HCT116 (cell line): Measurements from ENCODE around the gene FOXL2. TPM values are rescaled to one million over a fixed set of nuclear protein-coding genes. Genes with fewer than 3 reads are reported as not detected.

ENCODE experiments used
- ATAC-seq: fragments of 200-7000 bp; cut with Tn5 transposase; 2 replicates; pipeline ENCODE4 v1.9.1; 2020; ENCODE audit warnings: mild to moderate bottlenecking, moderate library complexity
- BruUV-seq: library from RNA; stranded (reverse); fragments of 400-500 nt; replicated peaks from 2 replicates; lab custom pipeline; 2021; lab: Mats Ljungman, UMichigan
- CTCF ChIA-PET: fragments of 300-600 bp; sonication (Branson Sonifier 250); formaldehyde crosslinking; loops from one replicate; lab custom pipeline; 2021; ENCODE audit warnings: antibody characterized with exemption; lab: Charles Lee
- POLR2A ChIA-PET: fragments of 300-600, 350-600 bp; sonication (Branson Sonifier 250); formaldehyde crosslinking; loops from one replicate; lab custom pipeline; 2021; ENCODE audit warnings: antibody characterized with exemption; lab: Charles Lee
- RAD21 ChIA-PET, 2 experiments: fragments of 300-600 bp; sonication (Branson Sonifier 250); formaldehyde crosslinking; loops; one replicate each; lab custom pipeline; 2023; ENCODE audit warnings: low total read pairs in 2 of 2; ENCODE audit not compliant: uncharacterized antibody in 2 of 2, unreplicated experiment in 2 of 2, low non-redundant PET in 1 of 2; lab: Charles Lee
- DNase-seq: peaks from one replicate; pipeline ENCODE4 v3.0.0-alpha.2; 2010; ENCODE audit warnings: low read depth, low spot score
- H2AFZ ChIP-seq: fragments of 200-600 bp; shearing (Covaris generic), sonication (generic); 2 replicates; pipeline ENCODE4 v1.6.1; 2017; ENCODE audit warnings: low read depth, mixed run types, mixed read lengths, antibody characterized with exemption, low read length; ENCODE audit not compliant: poor library complexity, severe bottlenecking
- H3K27ac ChIP-seq: 2 replicates; pipeline ENCODE4 v1.5.1; 2012; ENCODE audit warnings: low read depth, low read length
- H3K27me3 ChIP-seq: fragments of 200-600 bp; sonication (generic); 2 replicates; pipeline ENCODE4 v1.6.1; 2016; ENCODE audit warnings: mixed run types, low read length, mixed read lengths; ENCODE audit not compliant: insufficient read depth
- H3K36me3 ChIP-seq, 2 experiments: fragments of 200-500 bp in 1 of 2; fragments of 200-600 bp in 1 of 2; sonication (Bioruptor generic) in 1 of 2; sonication (generic) in 1 of 2; 2 replicates each; pipeline versions ENCODE4 v1.5.1 to v1.6.1; 2014 to 2016; ENCODE audit warnings: low read length in 2 of 2, inconsistent platforms in 1 of 2, mixed read lengths in 1 of 2, mixed run types in 1 of 2; ENCODE audit not compliant: insufficient read depth in 2 of 2, control insufficient read depth in 1 of 2
- H3K4me1 ChIP-seq, 2 experiments: fragments of 200-600 bp in 1 of 2; sonication (generic) in 1 of 2; 2 replicates each; pipeline versions ENCODE4 v1.5.1 to v1.6.1; 2012 to 2017; ENCODE audit warnings: low read length in 2 of 2, inconsistent platforms in 1 of 2, mild to moderate bottlenecking in 1 of 2, mixed read lengths in 1 of 2, mixed run types in 1 of 2, moderate library complexity in 1 of 2; ENCODE audit not compliant: insufficient read depth in 2 of 2, control insufficient read depth in 1 of 2
- H3K4me2 ChIP-seq: fragments of 200-600 bp; sonication (generic); 2 replicates; pipeline ENCODE4 v1.6.1; 2017; ENCODE audit warnings: mixed run types, low read length, mixed read lengths
- H3K4me3 ChIP-seq, 2 experiments: fragments of 200-600 bp in 1 of 2; sonication (generic) in 1 of 2; replicated peaks in 1 of 2; 2 replicates each; pipeline ENCODE4 v1.5.1; 2011 to 2016; ENCODE audit warnings: low read length in 2 of 2, control low read depth in 1 of 2, low read depth in 1 of 2, mild to moderate bottlenecking in 1 of 2, mixed read lengths in 1 of 2, mixed run types in 1 of 2
- H3K79me2 ChIP-seq: fragments of 200-600 bp; sonication (generic); 2 replicates; pipeline ENCODE4 v1.6.1; 2017; ENCODE audit warnings: mild to moderate bottlenecking, mixed run types, low read length, moderate library complexity, mixed read lengths; ENCODE audit not compliant: insufficient read depth
- H3K9ac ChIP-seq: fragments of 200-600 bp; sonication (generic); 2 replicates; pipeline ENCODE4 v1.6.1; 2016; ENCODE audit warnings: low read length, mixed read lengths
- H3K9me2 ChIP-seq: fragments of 200-600 bp; sonication (generic), shearing (Covaris generic); 2 replicates; pipeline ENCODE4 v1.6.1; 2017; ENCODE audit warnings: mixed run types, mild to moderate bottlenecking, moderate library complexity; ENCODE audit not compliant: insufficient read depth
- H3K9me3 ChIP-seq, 2 experiments: fragments of 200-500 bp in 1 of 2; fragments of 200-600 bp in 1 of 2; sonication (Bioruptor generic) in 1 of 2; sonication (generic) in 1 of 2; 2 replicates each; pipeline ENCODE4 v1.6.1; 2014 to 2017; ENCODE audit warnings: low read length in 2 of 2, mixed read lengths in 2 of 2, inconsistent platforms in 1 of 2, low read depth in 1 of 2, mild to moderate bottlenecking in 1 of 2, mixed run types in 1 of 2, moderate library complexity in 1 of 2; ENCODE audit not compliant: control insufficient read depth in 1 of 2, insufficient read depth in 1 of 2
- H4K20me1 ChIP-seq: fragments of 200-600 bp; sonication (generic), shearing (Covaris generic); 2 replicates; pipeline ENCODE4 v1.6.1; 2017; ENCODE audit warnings: mixed run types, mild to moderate bottlenecking, moderate library complexity; ENCODE audit not compliant: insufficient read depth
- ATF3 ChIP-seq: IDR thresholded peaks from 2 replicates; pipeline ENCODE4 v1.6.1; 2012
- CBX3 ChIP-seq: IDR thresholded peaks from 2 replicates; pipeline ENCODE4 v1.6.1; 2012; ENCODE audit warnings: low read depth
- CTCF ChIP-seq, 3 experiments: fragments of 200-600 bp in 1 of 3; sonication (generic) in 1 of 3; IDR thresholded peaks in 2 of 3; conservative IDR thresholded peaks in 1 of 3; 2 replicates each; pipeline ENCODE4 v1.5.1; 2012 to 2017; ENCODE audit warnings: low read depth in 2 of 3, low read length in 2 of 3, antibody characterized with exemption in 1 of 3, borderline replicate concordance in 1 of 3, control low read depth in 1 of 3, mild to moderate bottlenecking in 1 of 3, mixed read lengths in 1 of 3, mixed run types in 1 of 3, moderate library complexity in 1 of 3; ENCODE audit not compliant: insufficient read depth in 1 of 3
- ELF1 ChIP-seq: IDR thresholded peaks from 2 replicates; pipeline ENCODE4 v1.6.1; 2012; ENCODE audit warnings: low read depth, borderline replicate concordance
- EZH2 ChIP-seq: fragments of 200-600 bp; sonication (generic); IDR thresholded peaks from 2 replicates; pipeline ENCODE4 v1.6.1; 2017; ENCODE audit warnings: antibody characterized with exemption, mixed run types
- EZH2phosphoT487 ChIP-seq: fragments of 200-600 bp; IDR thresholded peaks from 2 replicates; pipeline ENCODE4 v1.6.1; 2018; ENCODE audit warnings: antibody characterized with exemption, borderline replicate concordance
- JUND ChIP-seq: IDR thresholded peaks from 2 replicates; pipeline ENCODE4 v1.6.1; 2012
- POLR2A ChIP-seq: IDR thresholded peaks from 2 replicates; pipeline ENCODE4 v1.7.0; 2011; ENCODE audit warnings: borderline replicate concordance; ENCODE audit not compliant: insufficient read depth, insufficient read length; ENCODE audit errors: extremely low read depth
- REST ChIP-seq: IDR thresholded peaks from 2 replicates; pipeline ENCODE4 v1.6.1; 2012; ENCODE audit warnings: low read depth
- SP1 ChIP-seq: IDR thresholded peaks from 2 replicates; pipeline ENCODE4 v1.6.1; 2012; ENCODE audit warnings: low read depth
- TCF7L2 ChIP-seq: IDR thresholded peaks from 2 replicates; pipeline ENCODE4 v1.7.0; 2011; ENCODE audit warnings: borderline replicate concordance, inconsistent platforms; ENCODE audit not compliant: insufficient read depth, insufficient read length; ENCODE audit errors: extremely low read depth
- ZBTB33 ChIP-seq: IDR thresholded peaks from 2 replicates; pipeline ENCODE4 v1.6.1; 2011; ENCODE audit warnings: mild to moderate bottlenecking, low read length, moderate library complexity; ENCODE audit not compliant: insufficient replicate concordance; ENCODE audit errors: extremely low read depth
- ZFX ChIP-seq: fragments of 450-650 bp; IDR thresholded peaks from 2 replicates; pipeline ENCODE4 v1.6.1; 2017
- intact Hi-C: fragments of 100-400 bp; cut with micrococcal nuclease; formaldehyde crosslinking; loops from 2 replicates; pipeline ENCODE4 v1.10.0; 2022
- total RNA-seq: library from RNA; stranded (reverse); gene quantifications from one replicate; pipeline ENCODE4 v1.2.1, GENCODE V29; 2021; ENCODE audit not compliant: unreplicated experiment

Gene FOXL2
- total RNA-seq, 1 experiment from 2014 or later: not detected

GRCh38 chr3:138912237-138912636, 34.7 kb downstream of the FOXL2 start:
- intact Hi-C loops: no loop called here
- no TSS peak for BruUV-seq
- Histone ChIP-seq H3K9me2 (no peaks in the 10 kb centered on the region), H3K27me3 (no peaks in the 10 kb centered on the region), H3K36me3 (no peaks in the 10 kb centered on the region), H3K9ac (no peak overlapping the region), H3K9me3 (no peaks in the 10 kb centered on the region), H3K4me2 (no peak overlapping the region), H2AFZ (no peak overlapping the region), H3K79me2 (no peaks in the 10 kb centered on the region), H3K4me3 (no peak overlapping the region), H4K20me1 (no peaks in the 10 kb centered on the region), H3K27ac (no peak overlapping the region), H3K4me1 (peaks cover 12 to 15% of the 10 kb centered on the region in 2 experiments; a peak in 3 of 4 replicates)
- ATAC-seq (no peak), DNase-seq (no peak)
- CTCF ChIA-PET: interaction anchor here (0.9 to 1.7 kb wide), 2 partner anchors 10 to 213 kb away, joined by 5 to 7 read pairs; no protein-coding TSS in a partner anchor
- POLR2A ChIA-PET: interaction anchor here (0.6 kb wide), 1 partner anchor 303 kb away, joined by 4 read pairs; no protein-coding TSS in a partner anchor
- RAD21 ChIA-PET: no interaction called here
- TF ChIP-seq EZH2phosphoT487 (no peak), CBX3 (no peak), TCF7L2 (no peak), ATF3 (no peak), ZFX (no peak), REST (no peak), EZH2 (no peak), ELF1 (no peak), CTCF (IDR thresholded peaks at IDR 0.05 in 2 of 3, conservative IDR thresholded peaks at IDR 0.05 in 1 of 3; ENCODE audit: borderline replicate concordance in 1 of 3, insufficient read depth in 1 of 3, low read depth in 2 of 3, low read length in 2 of 3) (no peak), JUND (no peak), ZBTB33 (no peak), POLR2A (no peak), SP1 (no peak)
